Uterus (tissue), 4 donors: Measurements from ENCODE around the gene GLP2R. TPM values are rescaled to one million over a fixed set of nuclear protein-coding genes. Genes with fewer than 3 reads are reported as not detected.

Source experiments
- DNase-seq, 2 donors: peaks; one replicate each; pipeline ENCODE4 v3.0.0-alpha.2; 2019 to 2020
- H3K27ac ChIP-seq, 2 donors: fragments of 200-600 bp; sonication (generic); 1 replicate in 1 of 2; 2 replicates in 1 of 2; pipeline ENCODE4 v1.5.1; 2016 to 2018
- H3K27me3 ChIP-seq, 2 donors: fragments of 200-600 bp; sonication (generic); one replicate each; pipeline ENCODE4 v1.5.1; 2018 to 2019; ENCODE audit warnings: control low read depth in 1 of 2
- H3K36me3 ChIP-seq, 2 donors: fragments of 200-600 bp; sonication (generic); one replicate each; pipeline ENCODE4 v1.5.1; 2019; ENCODE audit warnings: control low read depth in 1 of 2
- H3K4me1 ChIP-seq, 2 donors: fragments of 200-600 bp; sonication (generic); one replicate each; pipeline ENCODE4 v1.5.1; 2018 to 2019; ENCODE audit warnings: control low read depth in 1 of 2
- H3K4me3 ChIP-seq, 2 donors: fragments of 200-600 bp; sonication (generic); 1 replicate in 1 of 2; 2 replicates in 1 of 2; pipeline ENCODE4 v1.5.1; 2018 to 2019; ENCODE audit warnings: mild to moderate bottlenecking in 1 of 2
- H3K9me3 ChIP-seq, 2 donors: fragments of 200-600 bp; sonication (generic); one replicate each; pipeline ENCODE4 v1.5.1; 2019; ENCODE audit warnings: control low read depth in 1 of 2
- POLR2A ChIP-seq, 2 donors: fragments of 450-650 bp; IDR thresholded peaks; one replicate each; pipeline ENCODE4 v1.6.1; 2016; ENCODE audit warnings: antibody characterized with exemption in 2 of 2, mild to moderate bottlenecking in 1 of 2, moderate library complexity in 1 of 2
- intact Hi-C: fragments of 100-400 bp; cut with DNase I; formaldehyde crosslinking; loops from one replicate; pipeline ENCODE4 v1.15.1; 2023; ENCODE audit warnings: low total_unique reads
- total RNA-seq, 4 donors: library from RNA; depleted of rRNA in 3 of 4; stranded (reverse); fragments of >200 nt in 3 of 4; gene quantifications; one replicate each; pipeline versions ENCODE4 v1.1.0 to v1.2.4, GENCODE V29; 2014 to 2023
- TF ChIP-seq, protein P1 (sequence below), 4 experiments: fragments of 200-600 bp in 2 of 4; fragments of 450-650 bp in 2 of 4; sonication (generic) in 2 of 4; IDR thresholded peaks; one replicate each; pipeline ENCODE4 v1.5.1; 2016 to 2019; ENCODE audit warnings: antibody characterized with exemption in 4 of 4, mild to moderate bottlenecking in 2 of 4, moderate library complexity in 1 of 4
- donor health status: DM: yes; HTN: yes; CAD: no.

The GLP2R gene
- total RNA-seq, 4 donors from 2014 or later, result under 0.01 to 12.7 (median 0.43) TPM

DNA sequence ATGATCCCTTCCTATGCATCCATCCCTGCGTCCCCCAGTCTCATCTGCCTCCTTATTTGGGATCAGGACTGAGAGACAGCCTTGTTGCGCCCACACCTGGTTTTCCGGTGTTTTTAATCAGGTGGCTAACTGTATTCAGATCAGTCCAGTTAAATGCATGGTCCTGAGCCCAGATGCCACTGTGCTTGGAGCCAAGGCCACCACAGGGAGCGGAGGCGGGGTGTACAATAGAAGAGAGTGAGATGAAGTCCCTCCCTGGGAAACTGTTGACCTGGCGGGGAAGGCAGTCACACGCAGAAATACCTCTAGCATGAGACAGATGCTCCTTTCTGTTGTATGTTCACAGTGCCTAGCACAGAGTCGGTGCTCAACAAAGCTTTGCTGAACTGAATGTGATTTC lies 73.1 kb downstream of the GLP2R start:
- no peaks in the 10 kb centered on the region for H3K36me3 ChIP-seq
- H3K4me1 ChIP-seq, result no peaks in the 10 kb centered on the region
- no peak overlapping the region for H3K4me3 ChIP-seq
- peak overlapping the region; percentile 70 to 77 for H3K27ac ChIP-seq
- H3K27me3 ChIP-seq, result no peaks in the 10 kb centered on the region
- H3K9me3 ChIP-seq, result no peaks in the 10 kb centered on the region
- intact Hi-C loops, result no loop called here
- TF ChIP-seq, protein P1, sequence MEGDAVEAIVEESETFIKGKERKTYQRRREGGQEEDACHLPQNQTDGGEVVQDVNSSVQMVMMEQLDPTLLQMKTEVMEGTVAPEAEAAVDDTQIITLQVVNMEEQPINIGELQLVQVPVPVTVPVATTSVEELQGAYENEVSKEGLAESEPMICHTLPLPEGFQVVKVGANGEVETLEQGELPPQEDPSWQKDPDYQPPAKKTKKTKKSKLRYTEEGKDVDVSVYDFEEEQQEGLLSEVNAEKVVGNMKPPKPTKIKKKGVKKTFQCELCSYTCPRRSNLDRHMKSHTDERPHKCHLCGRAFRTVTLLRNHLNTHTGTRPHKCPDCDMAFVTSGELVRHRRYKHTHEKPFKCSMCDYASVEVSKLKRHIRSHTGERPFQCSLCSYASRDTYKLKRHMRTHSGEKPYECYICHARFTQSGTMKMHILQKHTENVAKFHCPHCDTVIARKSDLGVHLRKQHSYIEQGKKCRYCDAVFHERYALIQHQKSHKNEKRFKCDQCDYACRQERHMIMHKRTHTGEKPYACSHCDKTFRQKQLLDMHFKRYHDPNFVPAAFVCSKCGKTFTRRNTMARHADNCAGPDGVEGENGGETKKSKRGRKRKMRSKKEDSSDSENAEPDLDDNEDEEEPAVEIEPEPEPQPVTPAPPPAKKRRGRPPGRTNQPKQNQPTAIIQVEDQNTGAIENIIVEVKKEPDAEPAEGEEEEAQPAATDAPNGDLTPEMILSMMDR (IDR thresholded peaks at IDR 0.05), result no peak
- TF ChIP-seq POLR2A (IDR thresholded peaks at IDR 0.05), result no peak
- no peak for DNase-seq

- TF ChIP-seq, protein P1 (IDR thresholded peaks at IDR 0.05), result no peak
- TF ChIP-seq POLR2A (IDR thresholded peaks at IDR 0.05), result no peak
- DNase-seq, result peak; percentile 85 to 87
- no peak overlapping the region for H3K4me3 ChIP-seq
- H3K27me3 ChIP-seq, result no peaks in the 10 kb centered on the region
- no peaks in the 10 kb centered on the region for H3K36me3 ChIP-seq
- H3K27ac ChIP-seq, result peak overlapping the region; percentile 70 to 77
- intact Hi-C loops, result no loop called here
- H3K9me3 ChIP-seq, result no peaks in the 10 kb centered on the region
- no peaks in the 10 kb centered on the region for H3K4me1 ChIP-seq
Observed at GRCh38 chr17:9899280-9900043, 73.7 kb downstream of the GLP2R start.

DNA sequence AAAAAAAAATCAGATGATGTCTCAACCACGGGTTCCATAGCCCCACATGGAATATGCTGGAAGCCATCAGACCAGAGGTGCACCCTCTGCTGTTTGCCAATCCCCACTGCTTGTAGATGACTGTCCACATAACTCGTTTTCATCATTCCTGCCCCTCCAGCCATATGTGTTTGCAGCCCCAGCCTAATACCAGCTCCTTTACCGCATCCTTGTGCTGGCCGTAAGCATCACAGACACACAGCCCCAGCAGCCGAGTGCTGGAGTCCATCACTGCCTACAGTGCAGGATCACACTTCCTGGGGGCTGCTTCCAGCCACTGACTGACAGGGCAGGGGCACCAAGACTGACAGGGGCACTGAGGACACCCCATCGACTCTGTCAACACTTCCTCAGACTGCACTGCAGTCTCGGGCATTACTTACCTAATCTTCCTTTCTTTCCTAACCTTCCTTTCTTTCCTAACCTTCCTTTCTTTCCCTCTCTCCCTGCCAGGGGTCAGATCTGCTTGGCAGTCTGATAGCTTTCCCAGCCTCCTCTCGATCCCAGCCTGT lies 74.4 kb downstream of the GLP2R start:
- H3K9me3 ChIP-seq, result no peaks in the 10 kb centered on the region
- no peak overlapping the region for H3K4me3 ChIP-seq
- peak; percentile 45 to 50 for DNase-seq
- no peaks in the 10 kb centered on the region for H3K27me3 ChIP-seq
- no peaks in the 10 kb centered on the region for H3K36me3 ChIP-seq
- H3K4me1 ChIP-seq, result no peaks in the 10 kb centered on the region
- no peak for TF ChIP-seq POLR2A (IDR thresholded peaks at IDR 0.05)
- TF ChIP-seq, protein P1 (IDR thresholded peaks at IDR 0.05), result no peak
- peak overlapping the region; percentile 70 to 77 for H3K27ac ChIP-seq
- intact Hi-C loops, result no loop called here

DNA sequence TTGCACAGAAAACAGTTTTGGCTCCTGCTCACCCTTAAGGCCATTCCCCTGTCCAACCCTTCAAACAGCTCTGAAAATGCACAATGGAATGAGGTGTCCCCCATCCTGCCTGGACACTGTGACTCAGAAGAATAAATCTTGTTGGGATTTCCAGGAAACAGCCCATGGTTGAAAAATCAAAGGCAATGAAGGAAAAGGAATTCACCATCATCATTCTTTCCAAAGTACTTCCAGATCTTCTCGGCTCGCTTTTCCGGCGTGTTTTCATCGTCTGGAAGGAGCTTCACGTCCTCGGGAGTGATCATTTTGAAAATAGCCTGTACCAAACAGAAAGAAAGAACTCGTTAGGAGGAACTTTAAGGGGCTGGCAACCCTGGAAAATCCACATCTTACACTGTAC lies 75.1 kb downstream of the GLP2R start:
- Histone ChIP-seq H3K4me1 (no peaks in the 10 kb centered on the region), H3K9me3 (no peaks in the 10 kb centered on the region), H3K4me3 (no peak overlapping the region), H3K36me3 (no peaks in the 10 kb centered on the region), H3K27ac (peak overlapping the region; percentile 70 to 77), H3K27me3 (no peaks in the 10 kb centered on the region)
- peak; percentile 46 to 54 for DNase-seq
- no peak for TF ChIP-seq POLR2A (IDR thresholded peaks at IDR 0.05)
- TF ChIP-seq, protein P1 (IDR thresholded peaks at IDR 0.05), result no peak
- intact Hi-C loops, result no loop called here

- Histone ChIP-seq H3K9me3 (no peaks in the 10 kb centered on the region), H3K4me1 (no peaks in the 10 kb centered on the region), H3K27me3 (no peaks in the 10 kb centered on the region), H3K27ac (peak overlapping the region; percentile 70 to 77), H3K4me3 (no peak overlapping the region), H3K36me3 (no peaks in the 10 kb centered on the region)
- TF ChIP-seq, protein P1 (IDR thresholded peaks at IDR 0.05), result no peak
- TF ChIP-seq POLR2A (IDR thresholded peaks at IDR 0.05), result no peak
- intact Hi-C loops, result no loop called here
- DNase-seq, result no peak
Observed at GRCh38 chr17:9902120-9902519, 76.4 kb downstream of the GLP2R start.
